ENCODE measurements around the gene GPBAR1. TPM values are rescaled to one million over a fixed set of nuclear protein-coding genes. Genes with fewer than 3 reads are reported as not detected.

Gene GPBAR1
- 0.19 TPM in 1 of 2 replicates, not detected in the other for total RNA-seq

GRCh38 chr2:218260742-218261422, at the start of gene GPBAR1:
GPBAR1 (plus strand) TSS chr2:218261015; CDS start chr2:218262725, 1,710 bp downstream.

DNA sequence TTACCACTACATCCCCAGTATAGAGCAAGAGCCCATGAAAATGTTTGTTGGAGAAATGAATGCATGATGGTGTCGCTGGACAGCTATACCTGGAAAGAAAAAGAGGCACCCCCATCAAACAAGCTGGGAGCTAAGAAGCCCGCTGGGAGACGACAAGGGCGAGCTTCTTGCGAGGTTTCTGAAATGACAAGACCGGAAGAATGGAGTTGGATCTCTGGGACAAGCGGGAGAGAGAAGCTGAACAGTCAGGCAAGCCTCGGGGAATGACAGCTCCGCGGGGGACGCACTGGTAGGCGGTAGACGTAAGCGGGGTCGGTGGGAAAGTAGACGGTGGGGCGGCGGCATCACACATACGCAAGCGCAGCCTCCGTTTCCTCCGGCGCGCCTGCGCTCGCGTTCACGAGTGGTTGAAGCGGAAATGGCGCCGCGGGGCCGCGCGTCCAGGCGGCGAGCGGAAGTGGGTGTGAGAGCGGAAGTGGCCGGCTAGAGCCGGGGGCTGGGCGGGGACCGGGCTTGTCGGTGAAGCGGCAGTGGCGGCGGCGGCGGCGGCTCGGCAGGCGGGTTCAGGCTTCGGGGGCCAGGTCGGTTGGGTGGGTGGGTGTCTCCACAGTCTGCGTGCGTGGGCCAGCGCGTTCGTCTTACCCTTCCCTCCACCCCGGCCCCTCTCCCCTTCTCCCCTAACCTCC, 44.0 kb upstream of the GPBAR1 start, which contains the start of gene ARPC2:
Gene ARPC2 (plus strand): TSS at position 516 of the 686 bp plus-strand sequence. CDS start 282 bp downstream, outside the sequence.

DNA sequence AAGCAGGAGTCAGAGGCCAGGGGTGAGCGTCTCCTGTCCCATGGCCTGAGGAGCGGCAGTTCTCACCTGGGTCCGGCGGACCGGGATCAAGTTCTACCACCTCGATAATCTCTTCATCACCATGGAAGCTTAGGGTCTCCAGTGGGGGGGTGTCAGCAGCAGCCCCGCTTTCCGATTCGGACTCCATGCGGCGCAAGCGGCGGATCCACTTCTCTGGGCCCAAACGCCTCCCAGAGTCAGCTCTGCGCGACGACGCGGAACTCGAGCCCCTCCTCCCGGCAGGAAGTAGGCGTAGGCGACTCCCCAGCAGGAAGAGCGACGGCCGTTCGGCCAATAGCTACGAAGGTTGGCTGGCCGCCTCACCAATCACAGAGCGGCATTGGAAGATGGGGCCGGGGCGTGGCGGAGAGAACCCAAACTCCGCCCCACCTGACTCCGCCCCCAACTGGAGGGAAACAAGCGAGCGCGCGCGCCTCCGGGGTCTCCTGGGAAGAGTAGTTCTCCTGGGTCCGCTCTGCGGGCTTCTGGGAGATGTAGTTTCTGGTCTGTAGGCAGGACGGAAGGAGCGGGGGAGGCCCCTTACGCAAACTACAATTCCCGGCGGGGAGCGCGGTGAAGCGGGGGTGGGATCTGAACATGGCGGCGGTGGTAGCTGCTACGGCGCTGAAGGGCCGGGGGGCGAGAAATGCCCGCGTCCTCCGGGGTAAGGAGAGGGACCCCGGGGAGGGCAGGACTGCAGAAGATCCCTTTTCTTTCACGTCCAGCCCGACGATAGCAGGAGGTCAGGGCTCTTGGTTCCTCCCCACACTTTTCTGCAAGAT, 9.3 kb downstream of the GPBAR1 start, which contains the start of the genes AAMP and PNKD:
Gene AAMP (minus strand): TSS at position 238 of the 821 bp plus-strand sequence. CDS start 51 bp downstream, at position 187.
Gene PNKD (plus strand): TSS at position 620 of the 821 bp plus-strand sequence. CDS start 17 bp downstream, at position 637.

DNA sequence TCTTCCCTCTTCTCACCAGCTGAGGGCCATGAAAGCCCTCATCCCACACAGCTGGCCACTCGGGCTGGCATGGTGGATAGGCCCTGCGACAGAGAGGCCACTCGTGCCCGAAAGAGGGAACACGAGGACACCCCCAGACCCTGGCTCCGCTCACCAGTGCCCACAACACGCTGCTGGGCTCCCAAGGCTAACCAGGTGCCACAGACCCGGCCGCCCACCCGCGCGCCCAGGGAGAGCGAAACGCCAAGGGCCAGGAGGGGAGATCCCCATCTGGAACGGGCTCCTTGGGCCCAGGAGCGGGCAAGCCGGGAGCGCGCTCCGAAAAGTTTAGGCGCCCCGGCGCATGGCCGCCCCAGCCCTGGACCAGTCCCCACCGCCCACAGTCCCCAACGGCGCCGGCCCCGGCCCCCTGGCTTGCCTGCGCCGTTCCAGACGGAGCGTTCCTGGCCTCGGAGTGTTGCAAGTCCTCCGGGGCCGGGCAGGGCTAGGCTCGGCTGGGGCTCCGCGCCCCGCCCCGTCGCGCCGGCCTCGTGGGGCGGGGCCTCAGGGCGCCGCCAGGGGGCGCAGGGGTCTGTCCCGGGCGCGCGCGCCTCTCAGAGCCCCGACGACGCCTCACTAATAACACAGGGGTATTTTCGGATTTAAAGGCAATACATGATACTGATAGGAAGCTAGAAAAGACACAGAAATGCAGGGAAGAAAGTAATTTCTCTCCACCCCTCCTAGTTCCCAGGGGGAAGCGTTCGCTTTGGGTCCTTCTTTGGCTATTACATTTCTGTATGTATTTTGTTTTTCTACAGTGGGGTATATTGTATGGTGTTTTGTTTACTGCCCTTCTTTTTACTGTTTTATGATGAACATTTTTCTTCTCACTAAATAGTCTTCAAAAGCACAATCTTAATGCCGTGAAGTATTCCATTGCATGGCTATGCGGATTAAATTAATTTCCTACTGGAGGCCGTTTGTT, 31.5 kb downstream of the GPBAR1 start, which contains the start of gene TMBIM1:
Gene TMBIM1 (minus strand): TSS at position 456 of the 967 bp plus-strand sequence. CDS start 10,362 bp downstream, outside the sequence.

Other genes starting within 250 kb of the GPBAR1 start
- gene RUFY4, start 191.8 kb upstream of the GPBAR1 start, total RNA-seq: not detected in 2 replicates
- not detected in 2 replicates for gene CXCR2, start 135.0 kb upstream of the GPBAR1 start, total RNA-seq
- not detected in 2 replicates for gene CXCR1, start 94.1 kb upstream of the GPBAR1 start, total RNA-seq
- gene ARPC2, start 43.8 kb upstream of the GPBAR1 start, total RNA-seq: 403 and 416 TPM in 2 replicates
- gene AAMP, start 9.1 kb downstream of the GPBAR1 start, total RNA-seq: 138 and 157 TPM in 2 replicates
- 27.5 and 29.1 TPM in 2 replicates for gene PNKD, start 9.5 kb downstream of the GPBAR1 start, total RNA-seq
- 321 and 346 TPM in 2 replicates for gene TMBIM1, start 31.5 kb downstream of the GPBAR1 start, total RNA-seq
- gene CATIP, start 95.8 kb downstream of the GPBAR1 start, total RNA-seq: 0.13 TPM in 1 of 2 replicates, not detected in the other
- 0.19 and 0.26 TPM in 2 replicates for gene SLC11A1, start 121.3 kb downstream of the GPBAR1 start, total RNA-seq
- 48.7 TPM in 2 replicates for gene CTDSP1, start 138.9 kb downstream of the GPBAR1 start, total RNA-seq
- gene VIL1, start 158.1 kb downstream of the GPBAR1 start, total RNA-seq: not detected in 2 replicates

Data from aortic smooth muscle cell (primary cell).